Measurements from ENCODE around the gene MILR1.

MILR1 gene

GRCh38 chr17:64470625-64471024 is 21.7 kb downstream of the MILR1 start:
- Histone ChIP-seq H3K9ac (ENCODE audit: low read depth, low read length) (no peak overlapping the region), H3K27me3 (ENCODE audit: insufficient read depth, low read length, poor library complexity) (no peaks in the 10 kb centered on the region), H3K4me3 (ENCODE audit: low read depth in 1 of 2, low read length in 2 of 2) (no peak overlapping the region), H3K4me2 (ENCODE audit: insufficient read depth, low read length) (no peak overlapping the region), H3K27ac (ENCODE audit: low read length) (no peak overlapping the region), H3K79me2 (ENCODE audit: insufficient read depth, low read length) (no peaks in the 10 kb centered on the region), H4K20me1 (ENCODE audit: insufficient read depth, low read length) (no peaks in the 10 kb centered on the region), H3K36me3 (ENCODE audit: insufficient read depth, low read length) (no peaks in the 10 kb centered on the region), H3K4me1 (ENCODE audit: insufficient read depth, low read length) (no peaks in the 10 kb centered on the region), H2AFZ (ENCODE audit: low read depth, low read length) (no peak overlapping the region), H3K9me3 (ENCODE audit: insufficient read depth, low read length, severe bottlenecking) (no peaks in the 10 kb centered on the region)
- no peak for ATAC-seq (ENCODE audit: insufficient read depth, low read depth)
- TF ChIP-seq EZH2 (IDR thresholded peaks at IDR 0.05; ENCODE audit: borderline replicate concordance, low read depth, low read length, severe bottlenecking) = no peak
- TF ChIP-seq CTCF (IDR thresholded peaks at IDR 0.05; ENCODE audit: borderline replicate concordance, extremely low read depth, low read length, poor library complexity, severe bottlenecking) = no peak
- DNase-seq = no peak

- Histone ChIP-seq H4K20me1 (ENCODE audit: insufficient read depth, low read length) (no peaks in the 10 kb centered on the region), H3K4me3 (ENCODE audit: low read depth in 1 of 2, low read length in 2 of 2) (no peak overlapping the region), H3K4me1 (ENCODE audit: insufficient read depth, low read length) (no peaks in the 10 kb centered on the region), H3K27me3 (ENCODE audit: insufficient read depth, low read length, poor library complexity) (no peaks in the 10 kb centered on the region), H3K9ac (ENCODE audit: low read depth, low read length) (no peak overlapping the region), H3K79me2 (ENCODE audit: insufficient read depth, low read length) (no peaks in the 10 kb centered on the region), H2AFZ (ENCODE audit: low read depth, low read length) (no peak overlapping the region), H3K4me2 (ENCODE audit: insufficient read depth, low read length) (no peak overlapping the region), H3K9me3 (ENCODE audit: insufficient read depth, low read length, severe bottlenecking) (no peaks in the 10 kb centered on the region), H3K27ac (ENCODE audit: low read length) (no peak overlapping the region), H3K36me3 (ENCODE audit: insufficient read depth, low read length) (no peaks in the 10 kb centered on the region)
- no peak for TF ChIP-seq CTCF (IDR thresholded peaks at IDR 0.05; ENCODE audit: borderline replicate concordance, extremely low read depth, low read length, poor library complexity, severe bottlenecking)
- no peak for TF ChIP-seq EZH2 (IDR thresholded peaks at IDR 0.05; ENCODE audit: borderline replicate concordance, low read depth, low read length, severe bottlenecking)
- DNase-seq = no peak
- ATAC-seq (ENCODE audit: insufficient read depth, low read depth) = no peak
Measured at GRCh38 chr17:64471440-64471839, 22.5 kb downstream of the MILR1 start.

GRCh38 chr17:64472564-64472963 is 23.6 kb downstream of the MILR1 start:
- Histone ChIP-seq H3K9me3 (ENCODE audit: insufficient read depth, low read length, severe bottlenecking) (no peaks in the 10 kb centered on the region), H3K4me3 (ENCODE audit: low read depth in 1 of 2, low read length in 2 of 2) (no peak overlapping the region), H3K27ac (ENCODE audit: low read length) (no peak overlapping the region), H4K20me1 (ENCODE audit: insufficient read depth, low read length) (no peaks in the 10 kb centered on the region), H3K27me3 (ENCODE audit: insufficient read depth, low read length, poor library complexity) (no peaks in the 10 kb centered on the region), H3K9ac (ENCODE audit: low read depth, low read length) (no peak overlapping the region), H3K4me2 (ENCODE audit: insufficient read depth, low read length) (no peak overlapping the region), H2AFZ (ENCODE audit: low read depth, low read length) (no peak overlapping the region), H3K79me2 (ENCODE audit: insufficient read depth, low read length) (no peaks in the 10 kb centered on the region), H3K4me1 (ENCODE audit: insufficient read depth, low read length) (no peaks in the 10 kb centered on the region), H3K36me3 (ENCODE audit: insufficient read depth, low read length) (peaks cover 6% of the 10 kb centered on the region; the same call in 1 of the 2 replicates)
- TF ChIP-seq EZH2 (IDR thresholded peaks at IDR 0.05; ENCODE audit: borderline replicate concordance, low read depth, low read length, severe bottlenecking) (no peak), CTCF (IDR thresholded peaks at IDR 0.05; ENCODE audit: borderline replicate concordance, extremely low read depth, low read length, poor library complexity, severe bottlenecking) (no peak)
- ATAC-seq (ENCODE audit: insufficient read depth, low read depth) (no peak), DNase-seq (no peak)

DNA sequence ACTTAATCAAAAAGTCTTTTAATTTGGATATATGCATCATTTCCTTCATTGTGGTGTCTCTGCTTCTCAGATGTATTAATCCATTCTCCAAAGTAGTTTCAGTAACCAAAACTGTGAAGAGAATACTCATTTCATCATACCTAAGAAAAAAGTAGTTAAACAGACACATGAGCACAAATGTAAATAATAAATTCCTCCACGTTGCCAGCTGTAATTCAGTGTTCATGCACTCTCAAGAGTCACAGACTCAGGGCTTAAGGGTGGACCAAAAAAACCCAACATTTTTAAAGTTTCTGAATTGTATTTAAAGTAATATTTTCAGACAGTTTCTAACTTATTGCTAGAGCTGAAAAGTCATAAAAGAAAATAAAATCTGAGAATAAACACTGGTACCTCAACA is 28.9 kb downstream of the MILR1 start:
- Histone ChIP-seq H3K9ac (ENCODE audit: low read depth, low read length) (no peak overlapping the region), H3K36me3 (ENCODE audit: insufficient read depth, low read length) (peaks cover 22% of the 10 kb centered on the region), H3K79me2 (ENCODE audit: insufficient read depth, low read length) (no peaks in the 10 kb centered on the region), H4K20me1 (ENCODE audit: insufficient read depth, low read length) (no peaks in the 10 kb centered on the region), H3K4me2 (ENCODE audit: insufficient read depth, low read length) (no peak overlapping the region), H3K4me1 (ENCODE audit: insufficient read depth, low read length) (no peaks in the 10 kb centered on the region), H3K27ac (ENCODE audit: low read length) (no peak overlapping the region), H3K4me3 (ENCODE audit: low read depth in 1 of 2, low read length in 2 of 2) (no peak overlapping the region), H3K9me3 (ENCODE audit: insufficient read depth, low read length, severe bottlenecking) (no peaks in the 10 kb centered on the region), H3K27me3 (ENCODE audit: insufficient read depth, low read length, poor library complexity) (no peaks in the 10 kb centered on the region), H2AFZ (ENCODE audit: low read depth, low read length) (no peak overlapping the region)
- TF ChIP-seq CTCF (IDR thresholded peaks at IDR 0.05; ENCODE audit: borderline replicate concordance, extremely low read depth, low read length, poor library complexity, severe bottlenecking) (no peak), EZH2 (IDR thresholded peaks at IDR 0.05; ENCODE audit: borderline replicate concordance, low read depth, low read length, severe bottlenecking) (no peak)
- no peak for DNase-seq
- no peak for ATAC-seq (ENCODE audit: insufficient read depth, low read depth)
